ENCODE results near the gene PPFIA2.

DNA sequence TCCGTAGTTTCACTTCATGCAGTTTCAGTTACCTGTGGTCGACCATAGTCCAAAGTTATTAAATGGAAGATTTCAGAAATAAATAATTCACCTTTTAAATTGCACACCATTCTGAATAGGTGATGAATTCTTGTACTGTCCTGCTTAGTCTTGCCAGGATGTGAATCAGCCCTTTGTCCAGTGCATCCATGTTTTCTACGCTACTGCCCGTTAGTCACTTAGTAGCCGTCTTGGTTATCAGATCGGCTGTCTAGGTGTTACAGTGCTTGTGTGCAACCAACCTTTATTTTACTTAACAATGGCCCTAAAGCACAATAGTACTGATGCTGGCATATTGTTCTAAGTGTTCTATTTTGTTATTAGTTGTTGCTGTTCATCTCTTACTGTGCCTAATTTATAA, 534.5 kb downstream of the PPFIA2 start:
- TF ChIP-seq CTCF (IDR thresholded peaks at IDR 0.05) (no peak), POLR2A (IDR thresholded peaks at IDR 0.05) (no peak)
